ENCODE data around the gene NUDT7. TPM values are rescaled to one million over a fixed set of nuclear protein-coding genes. Genes with fewer than 3 reads are reported as not detected.
A peak's percentile ranks its signal among the peaks of the same experiment; 100 is the strongest.

NUDT7 gene
- total RNA-seq, 1 donor from 2014 or later: 3.4 TPM

GRCh38 chr16:77684181-77684526, 38.2 kb upstream of the NUDT7 start:
- no peaks in the 10 kb centered on the region for H3K36me3 ChIP-seq
- intact Hi-C loops (cut with DNase I): no loop called here
- no peak overlapping the region for H3K27ac ChIP-seq
- DNase-seq (ENCODE audit: extremely low spot score in 2 of 2): no peak
- H3K9me3 ChIP-seq: no peaks in the 10 kb centered on the region
- H3K4me3 ChIP-seq: no peak overlapping the region
- TF ChIP-seq POLR2A (IDR thresholded peaks at IDR 0.05): no peak
- TF ChIP-seq POLR2AphosphoS5 (IDR thresholded peaks at IDR 0.05; ENCODE audit: insufficient read depth in 1 of 2, low read depth in 1 of 2): no peak
- no peak for TF ChIP-seq CTCF (IDR thresholded peaks at IDR 0.05)
- H3K4me1 ChIP-seq: no peaks in the 10 kb centered on the region
- H3K27me3 ChIP-seq: no peaks in the 10 kb centered on the region

DNA sequence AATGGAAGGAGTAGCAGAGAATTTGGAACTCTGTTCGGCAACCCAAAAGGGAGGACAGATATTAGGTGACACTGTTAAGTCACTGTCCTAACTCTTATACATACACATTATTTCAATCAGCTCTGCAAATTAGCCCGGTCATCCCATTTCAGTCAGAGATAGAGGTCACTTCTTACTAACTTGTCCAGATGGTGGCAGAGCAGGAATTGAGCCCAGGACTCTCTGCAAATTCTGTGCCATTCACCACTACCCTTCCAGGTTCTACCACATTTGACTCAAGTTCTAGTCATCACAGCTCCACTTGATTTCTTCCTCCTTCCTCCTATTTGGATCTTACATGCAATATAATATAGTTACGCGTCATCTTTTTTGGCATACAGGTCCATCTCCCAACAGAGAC, 35.9 kb upstream of the NUDT7 start:
- intact Hi-C loops (cut with DNase I): no loop called here
- TF ChIP-seq POLR2AphosphoS5 (IDR thresholded peaks at IDR 0.05; ENCODE audit: insufficient read depth in 1 of 2, low read depth in 1 of 2) (no peak), POLR2A (IDR thresholded peaks at IDR 0.05) (no peak), CTCF (IDR thresholded peaks at IDR 0.05) (no peak)
- no peak overlapping the region for H3K4me3 ChIP-seq

DNA sequence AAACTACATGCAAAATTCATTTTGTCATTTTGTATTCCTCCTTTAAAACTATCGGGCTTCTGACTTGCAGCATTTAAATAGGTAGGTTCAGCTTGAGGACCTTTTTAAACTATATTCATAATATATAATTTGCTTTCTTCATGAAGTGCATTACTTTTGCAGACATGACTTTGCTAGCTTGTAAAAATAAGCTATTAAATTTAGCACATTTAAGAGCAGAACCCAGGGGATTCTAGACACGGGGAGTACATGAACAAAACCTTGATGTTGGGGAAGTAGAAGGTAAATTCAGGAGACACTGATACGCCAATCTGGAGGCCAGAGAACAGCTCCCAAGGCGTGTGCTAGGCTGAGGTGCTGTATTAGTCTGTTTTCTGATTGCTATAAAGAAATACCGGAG, 32.3 kb upstream of the NUDT7 start:
- no peak overlapping the region for H3K27ac ChIP-seq
- H3K36me3 ChIP-seq: no peaks in the 10 kb centered on the region
- H3K9me3 ChIP-seq: no peaks in the 10 kb centered on the region
- no peaks in the 10 kb centered on the region for H3K27me3 ChIP-seq
- intact Hi-C loops (cut with DNase I): no loop called here
- H3K4me1 ChIP-seq: no peaks in the 10 kb centered on the region
- DNase-seq (ENCODE audit: extremely low spot score in 2 of 2): no peak
- no peak for TF ChIP-seq POLR2A (IDR thresholded peaks at IDR 0.05)
- TF ChIP-seq CTCF (IDR thresholded peaks at IDR 0.05): no peak
- TF ChIP-seq POLR2AphosphoS5 (IDR thresholded peaks at IDR 0.05; ENCODE audit: insufficient read depth in 1 of 2, low read depth in 1 of 2): no peak
- H3K4me3 ChIP-seq: no peak overlapping the region

More for the DNA sequence above, 35.9 kb upstream of the NUDT7 start:
- Histone ChIP-seq H3K27me3 (no peaks in the 10 kb centered on the region), H3K27ac (no peak overlapping the region), H3K4me1 (no peaks in the 10 kb centered on the region), H3K36me3 (no peaks in the 10 kb centered on the region), H3K9me3 (no peaks in the 10 kb centered on the region)
- DNase-seq (ENCODE audit: extremely low spot score in 2 of 2): no peak

DNA sequence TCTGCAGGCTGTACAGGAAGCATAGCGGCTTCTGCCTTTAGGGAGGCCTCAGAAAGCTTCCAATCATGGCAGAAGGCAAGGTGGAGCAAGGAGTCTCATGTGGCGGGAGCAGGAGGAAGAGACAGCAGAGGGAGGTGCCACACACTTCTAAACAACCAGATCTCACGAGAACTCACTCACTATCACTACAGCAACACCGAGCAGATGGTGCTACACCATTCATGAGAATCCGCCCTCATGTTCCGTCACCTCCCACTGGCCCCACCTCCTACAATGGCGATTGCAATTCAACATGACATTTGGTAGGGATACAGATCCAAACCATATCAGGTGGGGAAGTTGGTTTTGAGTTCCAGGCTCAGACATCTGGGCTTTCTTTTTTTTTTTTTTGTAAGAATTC, 31.9 kb upstream of the NUDT7 start:
- Histone ChIP-seq H3K9me3 (no peaks in the 10 kb centered on the region), H3K36me3 (no peaks in the 10 kb centered on the region), H3K27ac (no peak overlapping the region), H3K27me3 (no peaks in the 10 kb centered on the region), H3K4me1 (no peaks in the 10 kb centered on the region), H3K4me3 (no peak overlapping the region)
- DNase-seq (ENCODE audit: extremely low spot score in 2 of 2): no peak
- intact Hi-C loops (cut with DNase I): no loop called here
- TF ChIP-seq CTCF (IDR thresholded peaks at IDR 0.05) (no peak), POLR2A (IDR thresholded peaks at IDR 0.05) (no peak), POLR2AphosphoS5 (IDR thresholded peaks at IDR 0.05; ENCODE audit: insufficient read depth in 1 of 2, low read depth in 1 of 2) (no peak)

DNA sequence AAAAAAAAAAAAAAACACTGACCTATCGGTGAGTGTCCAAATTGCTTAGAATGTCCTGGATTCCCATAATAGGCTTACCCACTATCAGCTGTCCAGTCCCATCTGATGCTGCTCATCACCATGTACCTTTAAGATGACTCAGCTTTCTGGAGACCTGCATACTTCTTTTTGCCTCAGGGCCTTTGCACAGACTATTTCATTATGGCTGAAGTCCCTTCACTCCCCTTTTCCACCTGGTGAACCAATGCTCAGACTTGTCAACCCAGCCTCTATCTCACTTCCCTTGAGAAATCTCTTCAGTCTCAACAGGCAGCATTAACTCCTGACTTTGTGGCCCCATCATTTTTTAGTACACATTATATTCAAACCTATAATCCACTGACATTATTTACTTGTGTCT, 29.7 kb upstream of the NUDT7 start:
- TF ChIP-seq CTCF (IDR thresholded peaks at IDR 0.05): no peak
- no peak for TF ChIP-seq POLR2A (IDR thresholded peaks at IDR 0.05)
- TF ChIP-seq POLR2AphosphoS5 (IDR thresholded peaks at IDR 0.05; ENCODE audit: insufficient read depth in 1 of 2, low read depth in 1 of 2): no peak
- Histone ChIP-seq H3K9me3 (no peaks in the 10 kb centered on the region), H3K4me3 (no peak overlapping the region), H3K4me1 (no peaks in the 10 kb centered on the region), H3K27ac (no peak overlapping the region), H3K36me3 (no peaks in the 10 kb centered on the region), H3K27me3 (no peaks in the 10 kb centered on the region)
- peak in 1 of 2 donors; percentile 34 for DNase-seq (ENCODE audit: extremely low spot score in 2 of 2)
- intact Hi-C loops (cut with DNase I): no loop called here
